GM12873 (cell line): ENCODE data around the gene AGBL3.

Experiments
- TF ChIP-seq, protein P1 (sequence below): IDR thresholded peaks from 2 replicates; pipeline ENCODE4 v1.5.1; 2012; ENCODE audit warnings: low read depth, mild to moderate bottlenecking, moderate library complexity, low read length, control low read depth; ENCODE audit not compliant: insufficient read depth; ENCODE audit errors: missing control alignments

Gene AGBL3

DNA sequence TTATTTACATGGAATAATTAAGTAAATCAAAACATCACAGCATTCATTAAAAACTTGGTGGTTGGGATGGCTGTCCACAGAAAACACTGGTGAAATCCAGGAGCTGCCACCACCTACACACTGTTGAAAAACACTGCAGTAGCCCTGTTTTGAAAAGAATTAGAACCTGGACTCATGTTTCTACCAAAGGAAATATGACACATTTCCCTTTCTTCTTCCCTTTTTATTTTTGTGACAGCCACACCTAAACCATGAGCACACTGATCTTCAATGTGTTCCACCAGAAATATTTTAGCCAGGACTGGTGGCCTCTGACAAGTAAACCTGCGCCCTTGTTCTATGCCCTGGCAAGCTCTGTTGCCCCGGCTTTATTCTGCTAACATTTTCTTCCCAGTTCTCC lies 164.8 kb downstream of the AGBL3 start:
- TF ChIP-seq, protein P1, sequence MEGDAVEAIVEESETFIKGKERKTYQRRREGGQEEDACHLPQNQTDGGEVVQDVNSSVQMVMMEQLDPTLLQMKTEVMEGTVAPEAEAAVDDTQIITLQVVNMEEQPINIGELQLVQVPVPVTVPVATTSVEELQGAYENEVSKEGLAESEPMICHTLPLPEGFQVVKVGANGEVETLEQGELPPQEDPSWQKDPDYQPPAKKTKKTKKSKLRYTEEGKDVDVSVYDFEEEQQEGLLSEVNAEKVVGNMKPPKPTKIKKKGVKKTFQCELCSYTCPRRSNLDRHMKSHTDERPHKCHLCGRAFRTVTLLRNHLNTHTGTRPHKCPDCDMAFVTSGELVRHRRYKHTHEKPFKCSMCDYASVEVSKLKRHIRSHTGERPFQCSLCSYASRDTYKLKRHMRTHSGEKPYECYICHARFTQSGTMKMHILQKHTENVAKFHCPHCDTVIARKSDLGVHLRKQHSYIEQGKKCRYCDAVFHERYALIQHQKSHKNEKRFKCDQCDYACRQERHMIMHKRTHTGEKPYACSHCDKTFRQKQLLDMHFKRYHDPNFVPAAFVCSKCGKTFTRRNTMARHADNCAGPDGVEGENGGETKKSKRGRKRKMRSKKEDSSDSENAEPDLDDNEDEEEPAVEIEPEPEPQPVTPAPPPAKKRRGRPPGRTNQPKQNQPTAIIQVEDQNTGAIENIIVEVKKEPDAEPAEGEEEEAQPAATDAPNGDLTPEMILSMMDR, result no peak

DNA sequence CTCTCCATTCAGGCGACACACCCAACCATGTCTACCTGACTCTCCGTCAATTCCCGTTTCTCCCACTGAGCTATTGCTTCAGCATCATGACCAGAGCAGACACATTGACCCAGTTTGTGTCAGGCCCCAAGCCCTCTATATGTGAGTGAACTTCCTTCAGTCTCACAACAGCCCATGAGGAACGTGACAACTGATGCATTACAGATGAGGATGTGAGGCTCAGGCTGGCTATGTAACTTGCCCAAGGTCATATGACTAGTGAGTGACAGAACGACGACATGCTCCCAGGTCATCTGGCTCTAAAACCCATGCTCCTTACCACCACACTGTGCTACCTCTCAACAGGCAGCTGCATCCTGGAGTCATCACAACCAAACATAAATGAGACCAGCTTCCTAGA lies 165.2 kb downstream of the AGBL3 start:
- TF ChIP-seq, protein P1, result no peak

DNA sequence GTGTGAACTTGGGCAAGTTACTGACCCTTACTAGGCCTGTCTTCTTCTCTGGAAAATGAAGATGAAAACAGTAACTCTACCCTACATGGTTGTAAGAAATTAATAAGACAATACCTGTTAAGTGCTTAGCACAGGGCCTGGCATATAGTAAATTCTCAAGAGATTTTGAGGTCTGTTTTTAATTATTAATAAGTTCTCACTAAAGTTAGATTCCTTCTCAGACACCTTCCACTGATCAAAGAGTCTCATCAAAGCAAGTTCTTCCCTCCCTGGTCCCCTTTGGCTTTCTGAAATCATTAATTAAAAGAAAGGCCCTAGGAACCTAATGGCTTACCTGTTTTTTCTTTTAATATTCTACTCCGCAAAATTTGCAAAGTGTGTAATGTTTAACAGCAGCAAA lies 166.1 kb downstream of the AGBL3 start:
- TF ChIP-seq, protein P1, result no peak

DNA sequence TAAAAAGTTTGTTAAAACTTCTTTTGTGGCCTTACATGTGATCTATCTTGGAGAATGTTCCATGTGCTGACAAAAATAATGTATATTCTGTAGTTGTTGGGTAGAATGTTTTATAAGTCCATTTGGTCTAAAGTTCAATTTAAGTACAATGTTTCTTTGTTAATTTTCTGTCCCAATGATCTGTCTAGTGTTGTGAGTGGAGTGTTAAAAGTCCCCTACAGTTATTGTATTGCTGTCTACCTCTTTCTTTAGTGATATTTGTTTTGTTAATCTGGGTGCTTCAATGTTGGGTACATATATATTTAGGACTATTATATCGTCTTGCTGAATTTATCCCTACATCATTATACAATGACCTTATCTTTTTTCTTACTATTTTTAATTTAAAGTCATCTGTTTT lies 168.4 kb downstream of the AGBL3 start:
- TF ChIP-seq, protein P1, result no peak

DNA sequence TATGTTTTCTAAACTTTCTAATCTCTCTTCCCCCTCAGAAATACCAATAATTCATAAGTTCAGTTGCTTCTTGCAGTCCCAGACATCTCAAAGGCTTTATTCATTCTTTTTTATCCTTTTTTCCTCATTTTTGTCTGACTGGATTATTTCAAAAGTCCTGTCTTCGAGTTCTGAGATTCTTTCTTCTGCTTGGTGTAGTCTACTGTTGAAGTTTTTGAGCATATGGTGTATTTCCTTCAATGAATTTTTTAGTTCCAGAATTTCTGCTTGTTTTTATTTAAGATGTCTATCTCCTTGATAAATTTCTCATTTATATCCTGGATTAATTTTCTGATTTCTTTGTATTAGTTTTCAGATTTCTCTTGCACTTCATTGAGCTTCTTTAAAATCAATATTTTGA lies 170.0 kb downstream of the AGBL3 start:
- TF ChIP-seq, protein P1, result no peak

DNA sequence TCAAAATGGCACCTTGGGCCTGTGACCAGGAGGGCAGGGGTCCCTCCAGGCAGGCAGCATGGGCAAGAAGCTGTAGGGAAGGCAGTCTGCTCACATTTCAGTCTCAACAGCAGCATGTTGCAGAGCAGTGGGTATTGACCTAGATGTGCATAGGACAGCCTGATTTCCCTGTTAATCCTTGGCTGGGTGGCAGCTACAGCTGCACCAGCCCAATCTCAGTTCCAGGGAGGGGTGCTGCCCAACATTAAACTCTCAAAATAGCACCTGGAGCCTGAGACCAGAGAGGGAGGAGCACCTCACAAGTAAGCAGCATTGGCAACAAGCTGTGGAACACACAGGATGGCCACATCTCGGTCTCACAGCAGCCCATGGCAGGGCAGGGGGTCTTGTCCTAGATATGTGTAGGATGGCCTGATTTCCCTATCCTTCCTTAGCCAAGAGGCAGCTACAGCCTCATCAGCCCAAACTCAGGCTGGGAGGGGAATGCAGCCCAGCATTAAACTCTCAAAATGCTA lies 171.9 kb downstream of the AGBL3 start:
- TF ChIP-seq, protein P1, result no peak

DNA sequence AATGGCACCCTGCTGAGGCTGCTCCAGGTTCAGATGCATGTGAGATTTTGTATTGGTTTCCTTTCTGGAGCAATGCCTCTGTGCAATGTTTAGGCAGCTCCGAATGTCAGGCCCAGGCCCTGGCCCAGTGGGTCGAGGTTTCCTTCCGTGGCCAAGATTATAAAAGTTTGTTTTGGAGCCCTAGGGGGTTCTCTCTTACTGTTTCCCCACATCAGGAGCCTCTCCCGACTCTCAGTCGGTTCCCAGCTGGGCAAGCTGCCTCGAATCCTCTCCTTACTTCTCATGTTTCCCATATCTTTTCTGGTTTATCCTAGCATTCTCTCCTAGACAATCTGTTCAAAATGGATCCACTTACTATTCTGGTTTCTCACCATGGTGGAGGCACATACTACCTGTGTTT lies 172.6 kb downstream of the AGBL3 start:
- TF ChIP-seq, protein P1, result no peak
